ENCODE results near the gene SARNP. TPM values are rescaled to one million over a fixed set of nuclear protein-coding genes. Genes with fewer than 3 reads are reported as not detected.

Gene SARNP
- total RNA-seq, 1 experiment from 2014 or later, result 73.8 TPM

- Mint-ChIP-seq H3K27me3 (ENCODE audit: unreplicated experiment) (no peaks in the 10 kb centered on the region), H3K9me3 (ENCODE audit: low read depth, unreplicated experiment) (no peaks in the 10 kb centered on the region), H3K4me1 (ENCODE audit: low read depth, unreplicated experiment) (peaks cover 49% of the 10 kb centered on the region), H3K4me3 (ENCODE audit: low read depth, unreplicated experiment) (peak overlapping the region; percentile 3), H3K36me3 (ENCODE audit: insufficient read depth, unreplicated experiment) (peaks cover 90% of the 10 kb centered on the region), H3K27ac (ENCODE audit: unreplicated experiment) (peak overlapping the region; percentile 11)
- CTCF ChIA-PET, result interaction anchor here (0.6 to 1.5 kb wide), 4 partner anchors 13 to 68 kb away, joined by 4 to 28 read pairs (median 5); a partner anchor contains a TSS
- intact Hi-C loops (cut with micrococcal nuclease; ENCODE audit: unreplicated experiment), result no loop called here
- BruUV-seq (replicated peaks), result no TSS peak
- DNase-seq, result no peak
- no peak for TF ChIP-seq CTCF (IDR thresholded peaks at IDR 0.05; ENCODE audit: unreplicated experiment)
Observed at GRCh38 chr12:55724940-55725309, 92.6 kb downstream of the SARNP start.

GRCh38 chr12:55724226-55724939, 93.1 kb downstream of the SARNP start:
- BruUV-seq (replicated peaks), result no TSS peak
- Mint-ChIP-seq H3K27ac (ENCODE audit: unreplicated experiment) (peak overlapping the region; percentile 11), H3K4me3 (ENCODE audit: low read depth, unreplicated experiment) (peak overlapping the region; percentile 3), H3K9me3 (ENCODE audit: low read depth, unreplicated experiment) (no peaks in the 10 kb centered on the region), H3K4me1 (ENCODE audit: low read depth, unreplicated experiment) (peaks cover 49% of the 10 kb centered on the region), H3K36me3 (ENCODE audit: insufficient read depth, unreplicated experiment) (peaks cover 87% of the 10 kb centered on the region), H3K27me3 (ENCODE audit: unreplicated experiment) (no peaks in the 10 kb centered on the region)
- CTCF ChIA-PET, result interaction anchor here (0.6 to 1.5 kb wide), 4 partner anchors 13 to 68 kb away, joined by 4 to 28 read pairs (median 5); a partner anchor contains a TSS
- peak; percentile 78 for DNase-seq
- intact Hi-C loops (cut with micrococcal nuclease; ENCODE audit: unreplicated experiment), result no loop called here
- peak; percentile 55 for TF ChIP-seq CTCF (IDR thresholded peaks at IDR 0.05; ENCODE audit: unreplicated experiment)

- Mint-ChIP-seq H3K9me3 (ENCODE audit: low read depth, unreplicated experiment) (no peaks in the 10 kb centered on the region), H3K36me3 (ENCODE audit: insufficient read depth, unreplicated experiment) (peaks cover 80% of the 10 kb centered on the region), H3K4me3 (ENCODE audit: low read depth, unreplicated experiment) (peak overlapping the region; percentile 18), H3K4me1 (ENCODE audit: low read depth, unreplicated experiment) (peaks cover 53% of the 10 kb centered on the region), H3K27me3 (ENCODE audit: unreplicated experiment) (no peaks in the 10 kb centered on the region), H3K27ac (ENCODE audit: unreplicated experiment) (peak overlapping the region; percentile 40)
- CTCF ChIA-PET, result interaction anchor here (1.2 to 1.5 kb wide), 2 partner anchors 13 to 42 kb away, joined by 3 to 4 read pairs; a partner anchor contains a TSS
- no peak for TF ChIP-seq CTCF (IDR thresholded peaks at IDR 0.05; ENCODE audit: unreplicated experiment)
- intact Hi-C loops (cut with micrococcal nuclease; ENCODE audit: unreplicated experiment), result no loop called here
- BruUV-seq (replicated peaks), result no TSS peak
- DNase-seq, result no peak
Observed at GRCh38 chr12:55723516-55724225, 93.9 kb downstream of the SARNP start.

- Mint-ChIP-seq H3K36me3 (ENCODE audit: insufficient read depth, unreplicated experiment) (peaks cover 73% of the 10 kb centered on the region), H3K4me1 (ENCODE audit: low read depth, unreplicated experiment) (peaks cover 60% of the 10 kb centered on the region)
- BruUV-seq (replicated peaks), result no TSS peak
Observed at GRCh38 chr12:55722948-55723347, 94.6 kb downstream of the SARNP start.

More at GRCh38 chr12:55722948-55723347, 94.6 kb downstream of the SARNP start:
- H3K27me3 Mint-ChIP-seq (ENCODE audit: unreplicated experiment), result no peaks in the 10 kb centered on the region
- H3K27ac Mint-ChIP-seq (ENCODE audit: unreplicated experiment), result peak overlapping the region; percentile 40
- CTCF ChIA-PET, result interaction anchor here (0.8 to 1.2 kb wide), 3 partner anchors 14 to 41 kb away, joined by 3 read pairs; a partner anchor contains a TSS
- H3K9me3 Mint-ChIP-seq (ENCODE audit: low read depth, unreplicated experiment), result no peaks in the 10 kb centered on the region
- intact Hi-C loops (cut with micrococcal nuclease; ENCODE audit: unreplicated experiment), result no loop called here
- H3K4me3 Mint-ChIP-seq (ENCODE audit: low read depth, unreplicated experiment), result no peak overlapping the region
- TF ChIP-seq CTCF (IDR thresholded peaks at IDR 0.05; ENCODE audit: unreplicated experiment), result no peak
- no peak for DNase-seq

Measured in Calu3 (cell line).